HG03039 (cell line): ENCODE results near the gene GALNT10.

Source experiments
- ATAC-seq: cut with Tn5 transposase; IDR thresholded peaks from one replicate; pipeline ENCODE4 v1.9.1; 2021; ENCODE audit warnings: mild to moderate bottlenecking, moderate library complexity; ENCODE audit not compliant: unreplicated experiment

The GALNT10 gene

DNA sequence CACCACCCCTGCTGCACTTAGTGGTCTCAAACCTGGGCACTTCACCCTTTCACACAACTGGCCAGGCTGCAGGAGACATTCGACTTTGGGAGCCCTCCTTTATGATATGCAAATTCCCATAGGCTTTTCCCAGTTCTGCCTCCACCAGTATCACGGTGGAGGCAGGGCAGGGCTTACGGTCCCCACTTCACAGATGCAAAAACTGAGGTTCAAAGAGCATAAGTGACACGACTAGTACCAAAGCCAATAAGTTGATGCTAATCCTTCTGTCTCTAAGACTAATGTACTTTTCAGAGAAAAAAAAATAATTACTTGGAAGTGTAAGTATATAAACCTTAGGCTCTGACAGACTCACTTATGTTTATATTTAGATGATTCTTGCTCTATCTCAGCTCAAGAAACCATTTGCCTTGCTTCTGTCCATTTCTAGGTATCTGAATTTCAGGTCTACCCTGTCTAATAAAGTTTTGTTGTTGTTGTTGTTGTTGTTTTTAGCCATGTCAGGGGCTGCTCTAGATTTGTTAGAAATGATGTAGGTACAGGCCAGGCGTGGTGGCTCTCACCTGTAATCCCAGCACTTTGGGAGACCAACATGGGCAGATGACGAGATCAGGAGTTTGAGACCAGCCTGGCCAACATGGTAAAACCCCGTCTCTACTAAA lies 10.7 kb downstream of the GALNT10 start:
- ATAC-seq, result no peak

DNA sequence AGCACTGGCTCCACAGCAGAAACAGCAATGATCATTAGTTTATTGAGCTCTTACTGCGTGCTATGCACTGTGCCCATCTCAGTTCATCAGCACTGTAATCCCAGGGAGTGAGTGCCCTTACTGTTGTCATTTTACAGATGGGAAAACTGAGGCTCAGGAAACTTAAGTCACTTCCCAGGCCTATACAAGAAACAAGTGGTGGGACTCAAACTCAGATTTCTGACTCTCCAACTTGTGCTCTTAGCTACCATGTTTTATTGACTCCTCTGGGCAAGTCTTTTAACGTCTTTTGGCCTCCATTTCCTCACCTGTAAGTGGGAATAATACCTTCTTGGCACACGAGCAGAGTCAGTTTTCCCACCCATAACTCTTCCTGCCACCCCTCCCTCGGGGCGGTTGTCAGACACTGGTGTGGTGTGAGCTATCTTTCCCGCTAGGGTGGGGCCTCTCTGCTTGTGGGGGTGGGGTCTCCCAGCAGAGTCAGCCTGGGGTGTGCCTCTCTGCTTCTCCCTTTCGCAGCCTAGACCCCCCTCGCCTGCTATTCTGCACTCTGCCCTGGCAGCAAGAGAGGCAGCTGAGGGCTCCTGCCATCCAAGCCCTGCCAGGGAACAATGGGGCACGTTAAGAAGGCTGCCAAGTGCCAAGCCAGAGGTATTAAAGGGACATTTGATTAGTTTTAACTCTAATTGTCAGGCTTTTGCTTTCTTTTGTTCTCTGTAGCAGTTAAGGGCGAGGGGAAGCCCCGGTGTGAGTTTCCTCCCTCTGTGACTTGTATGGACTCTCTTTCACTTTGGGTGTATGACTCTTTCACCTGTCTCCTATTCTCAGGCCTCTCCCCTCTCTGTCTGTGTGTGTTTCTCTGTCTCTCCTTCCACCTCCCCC lies 12.1 kb downstream of the GALNT10 start:
- peak; percentile 94 for ATAC-seq

DNA sequence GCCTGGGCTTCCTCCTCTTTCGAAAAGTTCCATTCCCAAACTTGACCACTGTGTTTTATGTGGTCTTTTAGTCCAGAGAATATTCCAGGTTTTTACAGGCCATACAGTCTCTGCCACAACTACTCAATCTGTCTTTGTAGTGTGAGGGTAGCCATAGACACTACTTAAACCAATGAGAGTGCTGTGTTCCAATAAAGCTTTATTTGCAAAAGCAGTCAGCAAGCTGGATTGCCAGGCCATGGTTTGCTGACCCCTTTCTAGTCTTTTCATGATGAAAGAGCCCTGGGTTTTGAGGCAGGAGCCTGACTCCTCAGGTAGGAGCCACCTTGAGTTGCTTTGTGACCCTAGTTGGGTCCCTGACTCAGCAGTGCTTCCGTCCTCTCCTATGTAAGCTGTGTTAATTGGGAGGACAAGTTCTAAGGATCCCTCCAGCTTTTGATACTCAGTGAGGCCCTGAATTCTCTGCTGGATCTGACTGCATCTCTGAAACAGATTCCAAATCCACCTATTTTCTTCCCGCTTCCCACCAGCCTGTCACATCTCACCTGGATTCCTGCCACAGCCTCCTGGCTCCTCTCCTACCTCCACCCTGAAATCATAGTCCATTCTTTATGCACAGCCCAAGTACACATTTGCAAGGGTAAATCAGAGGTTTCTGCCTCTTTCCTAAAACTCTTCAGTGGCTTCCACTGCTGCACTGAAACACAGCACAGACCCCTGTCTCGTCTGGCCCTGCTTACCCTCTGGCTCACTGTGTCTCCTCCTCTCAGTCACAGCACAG lies 13.5 kb downstream of the GALNT10 start:
- no peak for ATAC-seq

DNA sequence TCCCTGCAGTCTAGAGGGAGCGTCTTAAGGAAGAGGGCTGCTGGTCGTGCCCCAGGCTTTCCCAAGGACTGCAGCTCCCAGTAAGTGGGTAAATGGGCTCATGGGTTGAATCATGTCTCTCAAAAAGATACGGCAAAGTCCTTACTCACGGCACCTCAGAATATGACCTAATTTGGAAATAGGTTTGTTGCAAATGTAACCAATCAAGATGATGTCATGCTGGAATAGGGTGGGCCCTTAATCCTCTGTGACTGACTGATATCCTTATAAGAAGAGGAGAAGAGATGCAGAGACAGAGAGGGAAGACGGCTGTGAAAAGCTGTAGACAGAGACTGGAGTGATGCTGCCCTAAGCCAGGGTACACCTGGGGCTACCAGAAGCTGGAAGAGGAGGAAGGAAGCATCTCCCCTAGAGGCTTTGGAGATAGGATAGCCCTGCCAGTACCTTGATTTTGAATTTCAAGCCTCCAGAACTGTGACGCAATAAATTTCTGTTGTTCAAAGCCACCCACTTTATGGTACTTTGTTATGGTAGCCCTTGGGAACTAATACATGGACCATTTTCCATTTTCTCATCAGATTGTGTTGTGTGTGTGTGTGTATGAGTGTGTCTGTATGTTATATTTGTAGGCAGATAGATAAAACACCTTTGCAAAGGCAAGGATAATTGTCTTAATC lies 15.0 kb downstream of the GALNT10 start:
- no peak for ATAC-seq

DNA sequence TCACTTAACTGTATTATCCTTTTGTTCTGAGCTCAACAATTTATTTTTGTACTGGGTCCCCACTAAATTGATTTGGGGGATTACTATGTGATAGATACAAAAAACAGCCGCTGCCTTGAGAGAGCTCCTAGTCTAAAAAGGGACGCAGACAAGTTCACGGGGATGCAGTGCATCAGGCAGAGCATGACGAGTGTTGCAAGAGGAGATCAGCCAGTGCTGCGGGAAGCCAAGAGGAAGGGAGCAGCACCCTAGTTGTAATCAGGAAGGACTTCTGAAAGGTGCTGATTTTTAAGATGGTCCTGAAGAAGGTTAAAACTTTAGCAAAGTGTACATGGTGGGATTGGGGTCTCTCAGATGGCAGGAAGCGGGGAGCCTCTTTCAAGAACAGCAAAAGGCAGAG lies 15.8 kb downstream of the GALNT10 start:
- ATAC-seq, result no peak

DNA sequence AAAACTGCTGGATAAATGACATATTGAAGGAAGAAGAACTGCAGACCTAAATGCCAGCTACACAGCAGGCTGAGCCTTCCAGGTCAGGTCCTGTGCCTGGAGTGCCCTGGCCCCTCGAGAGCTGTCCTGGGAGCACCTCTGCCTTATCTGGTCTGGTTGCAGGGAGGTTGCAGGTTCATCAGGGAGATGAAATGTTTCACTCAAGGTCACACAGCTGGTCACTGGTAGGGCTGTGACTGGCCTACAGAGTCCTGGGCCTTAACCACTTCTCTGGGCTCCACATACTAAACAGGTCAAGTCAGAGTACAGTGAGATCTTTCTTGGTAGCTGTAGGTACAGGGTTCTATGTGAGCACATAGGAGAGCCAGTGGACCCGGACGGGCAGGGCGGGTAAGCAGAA lies 16.7 kb downstream of the GALNT10 start:
- ATAC-seq, result no peak

DNA sequence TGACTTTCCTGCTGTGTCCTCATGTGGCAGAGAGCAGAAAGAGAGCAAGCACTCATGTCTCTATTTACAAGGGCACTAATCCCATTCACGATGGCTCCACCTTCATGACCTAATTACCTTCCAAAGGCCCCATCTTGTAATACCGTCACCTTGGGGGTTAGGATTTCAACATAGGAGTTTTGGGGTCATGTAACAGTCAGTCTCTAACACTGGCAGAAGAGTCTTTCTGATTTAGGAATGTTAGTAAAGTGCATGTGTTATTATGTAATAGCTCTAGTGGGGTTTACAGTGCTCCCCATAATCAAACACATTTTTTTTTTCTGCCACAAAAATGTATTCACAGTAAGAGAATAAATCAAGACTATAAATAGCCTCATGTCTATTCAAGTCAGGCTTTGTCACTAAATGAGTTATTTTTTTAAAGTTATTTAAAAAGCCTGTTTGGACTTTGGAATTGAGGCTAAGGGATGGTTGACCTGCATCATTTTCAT lies 19.1 kb downstream of the GALNT10 start:
- ATAC-seq, result no peak

DNA sequence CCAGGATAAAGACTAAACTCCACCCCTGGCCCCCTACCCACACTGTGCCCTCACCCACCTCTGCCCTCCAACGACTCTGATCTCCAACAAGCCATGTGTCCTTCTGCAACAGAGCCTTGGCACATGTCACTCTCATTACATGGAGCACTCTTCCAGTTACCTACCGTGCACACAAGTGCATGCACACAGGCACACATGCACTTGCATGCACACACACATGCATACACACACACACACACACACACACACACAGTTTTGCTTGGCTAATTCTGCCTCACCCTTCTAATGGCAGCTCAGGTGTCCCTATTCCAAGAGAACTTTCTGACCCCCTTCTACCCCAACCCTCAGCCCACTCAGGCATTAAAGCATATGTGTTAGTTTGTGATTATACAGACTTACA lies 19.6 kb downstream of the GALNT10 start:
- ATAC-seq, result no peak

DNA sequence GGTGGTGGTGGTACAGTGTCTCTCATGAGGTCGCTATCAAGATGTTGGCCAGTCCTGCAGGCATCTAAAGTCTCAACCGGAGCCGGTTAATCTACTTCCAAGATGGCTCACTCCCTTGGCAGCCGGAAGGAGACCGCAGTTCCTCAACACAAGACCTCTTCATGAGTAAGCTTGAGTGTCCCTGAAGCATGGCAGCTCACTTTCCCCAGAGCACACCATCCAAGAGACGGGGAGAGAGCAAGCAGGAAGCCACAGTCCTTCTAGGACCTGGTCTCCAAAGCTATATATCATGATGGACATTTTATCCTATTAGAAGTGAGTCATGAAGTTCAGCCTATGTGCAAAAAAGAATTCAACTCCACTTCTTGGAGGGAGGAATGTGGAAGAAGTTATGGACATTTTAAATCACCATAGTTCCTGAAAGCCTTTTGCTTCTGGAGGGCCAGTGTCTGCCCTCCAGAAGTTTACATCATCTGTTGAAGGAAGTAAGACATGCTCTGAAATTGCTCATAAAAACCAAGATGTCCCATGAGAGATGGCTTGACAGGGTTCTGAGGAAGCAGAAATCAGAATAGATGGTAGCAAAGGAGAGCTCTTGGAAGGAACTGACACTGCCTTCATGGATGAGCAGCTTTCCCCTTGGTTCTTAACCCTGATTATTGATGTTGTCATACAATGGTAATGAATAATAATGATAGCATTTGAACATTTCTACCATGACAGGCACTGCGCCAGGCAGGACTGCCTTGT lies 21.3 kb downstream of the GALNT10 start:
- ATAC-seq, result no peak

DNA sequence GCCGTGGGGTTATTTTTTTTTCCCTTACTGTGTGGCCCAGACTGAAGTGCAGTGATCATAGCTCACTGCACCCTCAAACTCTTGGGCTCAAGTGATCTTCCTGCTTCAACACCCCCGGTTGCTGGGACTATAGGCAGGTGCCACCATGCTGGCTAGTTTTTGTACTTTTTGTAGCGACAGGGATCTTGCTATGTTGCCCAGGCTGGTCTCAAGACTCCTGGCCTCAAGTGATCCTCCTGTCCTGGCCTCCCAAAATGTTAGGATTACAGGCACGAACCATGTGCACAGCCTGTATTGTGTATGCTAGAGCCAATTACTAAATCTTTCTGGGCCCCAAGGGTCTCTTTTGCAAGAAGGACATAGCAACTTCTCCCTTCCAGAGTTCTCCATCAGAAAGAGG lies 23.1 kb downstream of the GALNT10 start:
- ATAC-seq, result no peak

DNA sequence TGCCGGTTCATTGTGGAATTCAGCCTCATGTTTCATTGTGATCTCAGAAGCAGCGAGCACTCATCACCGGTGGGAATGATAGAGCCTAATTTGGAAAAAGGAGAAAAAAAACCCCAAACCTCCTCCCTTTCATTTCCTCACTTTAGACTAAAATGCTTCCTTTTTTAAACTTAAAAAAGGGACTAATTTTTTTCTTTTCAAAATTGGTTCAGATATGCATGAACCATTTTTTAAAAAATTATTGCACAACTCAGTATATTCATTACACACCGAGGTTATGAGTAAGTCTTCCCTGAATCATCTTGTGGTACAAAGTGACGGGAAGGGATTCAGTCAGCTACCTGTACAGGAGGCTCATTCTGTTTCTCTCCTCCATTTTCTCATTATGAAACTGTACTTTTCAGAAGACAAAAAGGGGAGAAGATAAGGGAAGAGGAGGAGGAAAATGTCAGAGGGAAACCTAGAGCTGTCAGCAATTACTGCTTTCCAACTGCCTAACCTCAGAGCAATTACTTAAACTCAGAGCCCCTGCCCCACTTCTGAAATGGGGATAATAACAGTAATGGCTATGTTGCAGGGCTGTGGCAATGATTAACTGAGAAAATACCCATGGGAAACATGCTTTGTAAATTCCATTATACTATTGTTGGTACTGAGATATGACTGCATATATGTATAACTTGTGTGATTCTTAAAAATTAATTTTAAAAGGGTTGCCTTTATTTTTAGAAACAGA lies 24.0 kb downstream of the GALNT10 start:
- peak; percentile 83 for ATAC-seq

DNA sequence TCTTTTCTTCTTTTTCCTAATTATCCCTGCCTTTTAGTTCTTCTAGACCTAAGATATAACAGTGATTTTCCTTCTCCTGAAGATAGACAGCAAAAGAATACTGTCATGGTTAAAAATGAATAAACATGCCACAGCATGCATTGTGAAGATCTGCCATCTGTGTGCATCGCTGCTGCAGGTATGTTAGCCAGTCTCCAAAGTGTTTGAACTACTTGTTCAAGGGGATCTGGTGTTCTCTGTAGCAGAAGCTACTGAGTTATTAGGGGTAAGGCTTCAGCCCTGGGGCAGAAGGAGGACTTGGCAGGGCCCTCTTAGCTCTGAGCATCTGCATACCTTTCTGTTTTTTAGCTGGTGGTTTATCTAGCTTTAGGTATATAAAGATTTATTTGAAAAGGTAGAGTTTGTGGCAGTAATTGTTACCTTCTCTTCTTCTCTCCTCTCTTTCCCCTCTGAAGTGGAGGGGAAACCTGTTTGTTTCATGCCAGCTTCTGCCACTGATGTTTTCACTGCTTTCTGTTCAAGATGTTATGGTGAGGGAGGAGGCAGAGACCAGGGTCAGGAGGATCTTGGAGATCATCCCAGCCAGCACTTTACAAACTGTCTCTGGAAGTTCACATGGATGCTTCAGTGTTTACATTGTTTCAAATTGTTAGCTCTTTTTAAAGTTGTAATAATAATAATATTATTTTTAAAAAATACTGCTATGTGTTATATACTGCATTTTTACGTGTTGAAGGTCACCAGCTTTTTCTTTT lies 25.2 kb downstream of the GALNT10 start:
- no peak for ATAC-seq

DNA sequence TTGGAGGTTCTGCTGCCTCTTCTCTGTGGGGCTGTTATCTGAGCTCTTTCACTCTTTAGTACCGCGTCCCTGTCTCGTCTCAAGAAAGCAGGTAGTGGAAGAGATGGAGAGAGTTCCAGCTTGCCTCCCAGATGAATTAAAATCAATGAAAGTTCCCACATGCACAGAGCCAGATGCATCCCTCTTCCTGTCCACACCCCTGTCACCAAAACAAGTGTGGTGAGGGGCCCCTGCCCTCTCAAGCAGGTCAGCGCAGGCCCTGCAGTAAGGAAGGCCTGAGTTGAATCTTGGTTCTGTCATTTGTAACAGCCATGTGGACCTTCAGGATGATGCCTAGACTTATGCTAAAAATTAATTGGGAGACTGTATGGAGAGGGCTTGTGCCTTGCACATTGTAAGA lies 26.9 kb downstream of the GALNT10 start:
- no peak for ATAC-seq

DNA sequence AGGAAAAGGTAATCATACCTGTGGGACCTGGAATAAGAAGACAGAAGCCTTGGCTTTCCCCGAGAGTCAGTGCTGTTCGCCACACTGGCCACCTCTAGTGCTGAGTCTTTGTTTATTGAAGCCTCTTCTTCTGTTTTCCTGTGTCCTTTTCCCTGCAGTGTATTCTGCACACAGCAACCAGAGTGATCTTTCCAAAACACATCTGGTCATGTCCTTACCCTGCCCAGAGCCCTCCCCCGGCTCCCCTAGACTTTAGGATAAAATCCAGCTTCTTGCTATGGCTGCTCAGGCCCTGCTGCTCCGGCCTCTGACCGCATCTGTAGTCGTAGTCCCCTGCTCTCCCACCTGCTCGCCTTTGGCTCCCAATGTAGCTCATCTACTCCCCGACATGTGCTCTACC lies 28.3 kb downstream of the GALNT10 start:
- no peak for ATAC-seq

DNA sequence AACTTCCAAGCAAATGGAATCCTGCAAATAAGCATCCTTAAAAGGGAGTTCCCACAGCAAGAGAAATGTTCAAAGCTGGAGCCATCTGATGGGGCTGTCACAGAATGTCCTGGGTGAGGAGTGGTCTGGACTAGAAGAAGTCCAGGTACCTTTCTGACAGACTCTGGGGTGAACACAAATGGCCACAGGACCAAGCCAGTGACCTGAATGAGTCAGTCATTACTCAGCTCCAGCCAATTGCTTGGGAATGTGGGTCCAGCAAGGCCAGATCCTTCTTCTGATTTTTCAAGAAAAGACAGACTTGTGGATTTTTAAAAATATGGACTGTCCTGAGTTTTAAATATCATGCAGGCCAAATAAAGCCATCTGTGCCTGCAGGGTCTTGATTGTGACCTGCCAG lies 30.1 kb downstream of the GALNT10 start:
- ATAC-seq, result no peak

DNA sequence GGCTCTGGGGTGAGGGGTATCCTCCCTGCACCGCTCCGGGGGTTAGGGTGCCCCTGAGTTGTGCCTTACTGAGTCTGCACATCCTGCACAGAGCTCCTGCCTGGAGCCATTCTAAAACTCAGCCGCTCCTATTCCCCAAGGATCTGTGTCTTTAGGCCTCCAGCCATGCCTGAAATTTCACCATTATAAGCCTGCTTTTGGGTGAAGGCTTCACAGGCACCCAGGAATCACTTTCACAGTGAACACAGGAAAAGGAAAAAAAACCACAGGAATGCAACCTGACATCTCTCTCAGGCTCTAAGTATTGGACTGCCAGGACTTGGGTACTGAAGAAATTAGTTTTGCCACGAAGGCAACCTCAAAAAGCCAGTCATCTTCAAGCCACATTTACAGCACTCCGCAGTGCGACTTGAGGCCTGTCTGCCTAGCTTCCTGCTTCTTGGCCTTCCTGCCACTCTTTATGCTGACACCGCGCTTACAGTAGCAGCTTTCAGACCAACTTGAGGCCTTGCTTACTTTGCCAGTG lies 30.9 kb downstream of the GALNT10 start:
- no peak for ATAC-seq

DNA sequence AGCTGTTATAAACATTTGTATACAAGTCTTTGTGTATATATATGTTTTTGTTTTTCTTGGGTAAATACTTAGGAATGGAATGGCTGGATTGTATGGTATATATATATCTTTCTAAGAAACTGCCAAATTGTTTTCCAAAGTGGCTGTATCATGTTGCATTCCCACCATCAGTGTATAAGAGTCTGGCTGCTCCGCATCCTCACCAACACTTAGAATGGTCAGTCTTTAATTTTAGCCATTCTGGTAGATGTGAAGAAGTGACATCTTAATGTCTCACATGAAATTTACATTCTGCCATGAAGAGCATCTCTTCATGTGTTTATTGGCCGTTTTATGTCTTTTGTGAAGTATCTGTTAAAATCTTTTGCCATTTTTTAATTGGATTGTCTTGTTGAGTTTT lies 31.9 kb downstream of the GALNT10 start:
- ATAC-seq, result no peak

DNA sequence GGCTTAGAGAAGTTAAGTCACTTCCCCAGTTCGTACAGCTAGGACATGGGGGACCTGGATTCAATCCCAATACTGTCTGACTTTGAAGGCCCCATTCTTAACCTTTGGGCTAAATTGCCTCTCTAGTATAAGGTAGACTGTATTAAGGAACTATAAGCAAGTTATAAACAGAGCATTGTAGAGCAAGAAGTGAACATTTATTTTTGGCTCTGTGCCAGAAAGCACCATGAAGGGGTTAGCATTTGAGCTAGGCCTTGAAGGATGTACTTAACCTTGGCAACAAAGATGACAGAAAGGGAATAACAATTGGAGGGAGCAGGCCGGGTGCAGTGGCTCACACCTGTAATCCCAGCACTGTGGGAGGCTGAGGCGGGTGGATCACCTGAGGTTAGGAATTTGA lies 32.8 kb downstream of the GALNT10 start:
- no peak for ATAC-seq

DNA sequence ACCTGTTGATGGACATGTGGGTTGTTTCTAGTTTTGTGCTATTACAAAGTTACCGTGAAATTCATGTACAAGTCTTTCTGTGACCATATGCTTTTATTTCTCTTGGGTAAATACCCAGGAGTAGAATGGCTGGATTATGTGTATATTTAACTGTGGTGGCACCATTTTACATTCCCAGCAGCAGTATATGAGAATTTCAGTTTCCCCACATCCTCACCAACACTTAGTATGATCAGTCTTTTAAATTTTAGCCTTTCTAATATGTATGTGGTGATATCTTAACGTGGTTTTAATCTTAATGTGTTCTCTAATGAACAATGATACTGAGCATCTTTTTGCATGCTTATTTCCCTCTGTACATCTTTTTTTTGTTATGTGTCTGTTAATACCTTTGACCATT lies 36.6 kb downstream of the GALNT10 start:
- no peak for ATAC-seq
